Effector CD4-positive, alpha-beta T cell (primary cell): ENCODE results near the gene ZNF622.

Source experiments
- DNase-seq: peaks from one replicate; pipeline ENCODE4 v3.0.0-alpha.2; 2020

Gene ZNF622

GRCh38 chr5:16430349-16431089, 35.1 kb downstream of the ZNF622 start:
- no peak for DNase-seq

- no peak for DNase-seq
Observed at GRCh38 chr5:16428359-16428758, 37.2 kb downstream of the ZNF622 start.

DNA sequence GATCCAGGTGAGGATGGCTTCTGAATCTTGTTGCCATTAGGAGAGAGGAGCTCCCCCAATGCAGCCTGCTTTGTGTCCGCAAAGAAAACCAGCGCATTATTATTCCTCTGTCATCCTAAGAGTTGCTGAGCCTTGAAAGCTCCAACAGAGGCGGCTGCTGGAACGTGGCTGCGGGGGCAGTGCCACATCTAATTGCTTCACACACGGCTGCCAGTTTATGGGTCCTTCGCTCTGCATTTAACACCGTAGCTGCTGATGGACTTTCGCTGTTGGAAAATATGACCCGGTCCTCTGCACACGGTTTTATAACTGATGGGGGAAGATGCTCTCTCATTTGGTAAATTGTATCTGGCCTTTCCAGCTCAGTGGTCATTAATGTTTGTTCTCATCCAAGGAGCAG, 38.0 kb downstream of the ZNF622 start:
- no peak for DNase-seq

- DNase-seq, result no peak
Observed at GRCh38 chr5:16418471-16418922, 47.1 kb downstream of the ZNF622 start.

- DNase-seq, result no peak
Observed at GRCh38 chr5:16417398-16418074, 48.1 kb downstream of the ZNF622 start.

DNA sequence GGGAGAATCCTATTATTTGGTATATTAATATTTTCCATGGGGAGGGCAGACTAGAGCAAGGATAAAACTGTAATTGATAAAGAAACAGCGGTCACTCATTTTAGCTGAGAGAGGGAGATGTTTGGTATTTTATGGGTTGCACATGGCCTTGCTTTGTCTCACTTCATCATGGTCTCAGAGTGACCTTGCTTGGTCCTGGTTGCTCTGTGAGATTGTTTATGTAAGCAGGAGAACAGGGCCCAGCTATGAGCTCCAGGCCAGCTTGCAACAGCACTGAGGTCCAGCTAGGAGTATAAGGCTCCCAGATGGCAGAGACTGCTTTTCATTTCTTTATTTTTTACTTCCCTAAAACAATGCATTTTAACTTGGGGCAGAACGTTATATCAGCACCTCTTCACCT, 50.7 kb downstream of the ZNF622 start:
- no peak for DNase-seq

DNA sequence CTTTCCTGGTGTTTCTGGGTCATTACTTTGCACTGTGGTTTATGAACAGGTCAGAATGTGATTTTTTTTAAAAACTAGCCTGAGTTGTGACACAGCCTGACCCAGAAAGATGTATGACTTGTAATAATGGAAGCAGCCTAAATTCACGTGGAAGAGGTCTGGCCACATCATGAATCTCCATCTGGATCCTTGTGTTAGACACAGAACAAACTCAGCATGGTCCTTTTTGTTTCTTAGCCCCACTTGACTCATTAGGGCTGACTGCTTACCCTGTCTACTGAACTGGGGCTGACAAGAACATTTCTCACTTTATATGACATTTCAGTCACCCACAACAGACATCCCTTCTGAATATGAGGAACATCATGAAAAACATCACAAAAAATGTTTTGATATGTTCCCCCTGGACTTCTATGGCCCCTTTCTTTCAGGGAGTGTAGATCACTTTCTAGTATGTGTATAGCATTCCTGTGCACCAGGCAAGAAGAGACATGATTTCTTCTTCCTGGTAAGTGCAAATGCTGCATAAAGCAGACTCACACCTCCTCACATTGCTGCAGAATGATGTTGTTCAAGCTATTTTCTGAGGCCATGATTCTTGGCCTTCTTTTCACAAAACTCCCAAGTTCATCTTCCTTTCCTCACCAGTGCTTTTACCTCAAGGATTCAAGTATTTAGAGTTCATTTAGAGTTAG, 52.3 kb downstream of the ZNF622 start:
- no peak for DNase-seq

DNA sequence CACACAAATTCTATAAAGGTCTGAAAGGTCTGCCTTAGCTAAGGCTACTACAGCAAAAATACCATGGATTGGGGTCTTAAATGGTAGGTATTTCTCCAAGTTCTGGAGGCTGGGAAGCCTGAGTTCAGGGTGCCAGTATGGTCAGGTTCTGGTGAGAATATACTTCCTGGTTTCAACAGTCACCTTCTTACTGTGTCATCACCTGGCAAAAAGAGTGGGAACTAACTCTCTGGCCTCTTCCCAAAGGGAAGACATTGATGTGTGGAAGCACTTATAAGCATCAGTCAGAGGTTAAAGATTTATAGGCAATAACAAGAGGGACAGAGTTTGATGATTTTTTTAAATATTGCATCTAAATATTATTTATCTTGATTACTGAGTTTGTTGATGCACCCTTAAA, 53.0 kb downstream of the ZNF622 start:
- DNase-seq, result no peak

DNA sequence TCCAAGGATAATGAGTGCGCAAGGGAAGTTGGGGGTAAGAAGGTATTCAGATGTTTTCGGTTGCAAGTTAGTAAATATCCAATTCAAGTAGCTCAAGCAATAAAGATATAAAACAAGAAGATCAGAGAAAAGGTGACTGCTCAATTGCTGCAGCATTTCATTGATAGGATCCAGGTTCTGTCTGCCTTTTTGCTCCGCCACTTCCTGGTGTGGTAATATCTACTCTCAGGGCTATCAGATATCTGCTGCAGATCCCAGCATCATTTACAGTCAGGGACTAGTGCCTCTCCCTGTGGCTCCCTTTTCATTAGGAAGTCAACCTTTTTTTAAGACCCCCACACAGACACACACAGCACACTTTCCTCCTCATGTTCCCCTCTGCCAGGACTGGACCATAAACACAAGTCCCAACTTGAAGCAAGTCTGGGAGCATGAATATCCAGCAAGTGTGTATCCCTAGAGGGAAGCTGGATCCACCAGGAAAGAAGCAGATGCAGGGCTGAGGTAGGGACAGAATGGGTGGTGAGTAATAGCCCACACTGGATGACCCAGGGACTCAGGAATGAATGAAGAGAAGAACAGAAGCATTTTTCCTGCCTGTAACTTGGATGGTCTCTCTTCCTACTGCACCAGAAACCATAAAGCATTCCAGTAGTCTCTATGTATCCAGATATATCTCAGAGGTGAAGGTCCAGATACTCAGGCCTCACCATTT, 53.7 kb downstream of the ZNF622 start:
- DNase-seq, result no peak

GRCh38 chr5:16411235-16411634, 54.4 kb downstream of the ZNF622 start:
- DNase-seq, result no peak

DNA sequence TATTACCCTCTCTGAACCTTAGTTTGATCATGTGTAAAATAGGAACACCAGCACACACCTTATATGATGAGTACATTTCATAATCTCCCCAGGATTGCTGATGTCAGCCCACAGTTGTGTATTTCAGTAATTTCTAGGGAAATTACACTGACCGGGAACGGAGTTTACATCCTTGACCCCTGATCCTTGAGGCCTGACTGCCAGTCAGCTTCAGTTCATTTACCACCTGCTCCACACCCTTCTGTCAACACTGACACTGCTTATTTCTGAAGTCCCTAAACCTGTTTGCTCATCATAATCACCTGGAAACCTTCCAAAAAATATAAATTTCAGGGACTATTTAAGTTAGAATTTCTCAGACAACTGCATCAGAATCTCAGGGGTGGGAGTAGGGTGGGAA, 55.3 kb downstream of the ZNF622 start:
- DNase-seq, result no peak

- no peak for DNase-seq
Observed at GRCh38 chr5:16406630-16407029, 59.0 kb downstream of the ZNF622 start.

DNA sequence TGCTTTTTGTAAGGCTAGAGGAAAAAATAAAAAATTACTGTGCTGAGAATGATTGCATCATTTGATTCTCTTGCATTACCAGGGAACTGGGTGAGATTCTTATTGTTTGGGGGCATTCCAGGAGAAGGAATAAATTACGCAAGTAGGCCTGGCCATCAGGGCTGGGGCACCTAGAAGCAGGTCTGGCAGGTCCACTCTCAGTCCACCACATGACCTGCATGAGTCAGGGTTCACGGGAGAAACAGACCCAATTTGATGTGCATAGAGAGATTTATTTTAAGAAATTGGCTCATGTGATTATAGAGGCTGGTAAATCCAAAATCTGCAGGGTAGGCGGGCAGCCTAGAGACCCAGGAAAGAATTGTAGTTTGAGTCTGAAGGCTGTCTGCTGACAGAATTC, 59.6 kb downstream of the ZNF622 start:
- DNase-seq, result no peak
